HEK293 (cell line): ENCODE data around the gene HOTAIR.

Source experiments
- ELK4 ChIP-seq: IDR thresholded peaks from 2 replicates; pipeline ENCODE4 v1.6.1; 2011; ENCODE audit warnings: mild to moderate bottlenecking, low read depth, low read length, borderline replicate concordance
- FEZF1 ChIP-seq: fragments of 450-650 bp; formaldehyde crosslinking; IDR thresholded peaks from 2 replicates; pipeline ENCODE4 v1.5.1; 2016; ENCODE audit warnings: missing biosample characterization, missing genetic modification characterization
- GFI1B ChIP-seq: fragments of 450-650 bp; formaldehyde crosslinking; IDR thresholded peaks from 2 replicates; pipeline ENCODE4 v1.5.1; 2016; ENCODE audit warnings: missing biosample characterization, missing genetic modification characterization
- GLIS1 ChIP-seq: fragments of 450-650 bp; formaldehyde crosslinking; IDR thresholded peaks from 2 replicates; pipeline ENCODE4 v1.5.1; 2016; ENCODE audit warnings: missing biosample characterization, missing genetic modification characterization
- HOXA7 ChIP-seq: sonication (generic); formaldehyde crosslinking; IDR thresholded peaks from 2 replicates; pipeline ENCODE4 v1.8.1; 2022; ENCODE audit warnings: missing genetic modification reagents, borderline replicate concordance
- KLF16 ChIP-seq: fragments of 450-650 bp; formaldehyde crosslinking; IDR thresholded peaks from 2 replicates; pipeline ENCODE4 v1.5.1; 2017; ENCODE audit warnings: missing biosample characterization, missing genetic modification characterization
- KLF9 ChIP-seq: fragments of 450-650 bp; formaldehyde crosslinking; IDR thresholded peaks from 2 replicates; pipeline ENCODE4 v1.5.1; 2016; ENCODE audit warnings: missing biosample characterization, missing genetic modification characterization, low read depth
- OSR2 ChIP-seq: fragments of 450-650 bp; formaldehyde crosslinking; IDR thresholded peaks from 2 replicates; pipeline ENCODE4 v1.5.1; 2016; ENCODE audit warnings: missing biosample characterization, missing genetic modification characterization
- PRDM2 ChIP-seq: fragments of 450-650 bp; formaldehyde crosslinking; IDR thresholded peaks from 2 replicates; pipeline ENCODE4 v1.5.1; 2016; ENCODE audit warnings: missing biosample characterization, missing genetic modification characterization, borderline replicate concordance
- ZBTB10 ChIP-seq: fragments of 450-650 bp; formaldehyde crosslinking; IDR thresholded peaks from 2 replicates; pipeline ENCODE4 v1.5.1; 2016; ENCODE audit warnings: missing biosample characterization, missing genetic modification characterization
- ZIC2 ChIP-seq: fragments of 450-650 bp; formaldehyde crosslinking; IDR thresholded peaks from 2 replicates; pipeline ENCODE4 v1.5.1; 2016; ENCODE audit warnings: missing biosample characterization, missing genetic modification characterization
- ZNF138 ChIP-seq: fragments of 450-650 bp; formaldehyde crosslinking; IDR thresholded peaks from 2 replicates; pipeline ENCODE4 v1.5.1; 2016; ENCODE audit warnings: missing biosample characterization, missing genetic modification characterization, borderline replicate concordance
- ZNF146 ChIP-seq: fragments of 450-650 bp; formaldehyde crosslinking; IDR thresholded peaks from 2 replicates; pipeline ENCODE4 v1.5.1; 2016; ENCODE audit warnings: missing biosample characterization, missing genetic modification characterization
- ZNF19 ChIP-seq: fragments of 450-650 bp; formaldehyde crosslinking; IDR thresholded peaks from 2 replicates; pipeline ENCODE4; 2016; ENCODE audit warnings: missing biosample characterization, missing genetic modification characterization, low read depth
- ZNF2 ChIP-seq: fragments of 450-650 bp; formaldehyde crosslinking; IDR thresholded peaks from 2 replicates; pipeline ENCODE4 v1.5.1; 2016; ENCODE audit warnings: missing biosample characterization, missing genetic modification characterization
- ZNF292 ChIP-seq: fragments of 450-650 bp; formaldehyde crosslinking; IDR thresholded peaks from 2 replicates; pipeline ENCODE4 v1.5.1; 2016; ENCODE audit warnings: low read depth, missing biosample characterization, missing genetic modification characterization, borderline replicate concordance
- ZNF341 ChIP-seq: fragments of 450-650 bp; formaldehyde crosslinking; IDR thresholded peaks from 2 replicates; pipeline ENCODE4; 2016; ENCODE audit warnings: low read depth, missing biosample characterization, missing genetic modification characterization
- ZNF37A ChIP-seq: fragments of 450-650 bp; IDR thresholded peaks from 2 replicates; pipeline ENCODE4 v1.5.1; 2018; ENCODE audit warnings: missing biosample characterization, missing genetic modification characterization
- ZNF48 ChIP-seq: fragments of 450-650 bp; formaldehyde crosslinking; IDR thresholded peaks from 2 replicates; pipeline ENCODE4 v1.5.1; 2016; ENCODE audit warnings: missing biosample characterization, missing genetic modification characterization
- ZNF529 ChIP-seq: fragments of 450-650 bp; formaldehyde crosslinking; IDR thresholded peaks from 2 replicates; pipeline ENCODE4 v1.5.1; 2017; ENCODE audit warnings: missing genetic modification characterization, missing biosample characterization; ENCODE audit not compliant: insufficient replicate concordance
- ZNF580 ChIP-seq: fragments of 450-650 bp; formaldehyde crosslinking; IDR thresholded peaks from 2 replicates; pipeline ENCODE4 v1.5.1; 2016; ENCODE audit warnings: missing biosample characterization, missing genetic modification characterization
- ZNF610 ChIP-seq: fragments of 450-650 bp; formaldehyde crosslinking; IDR thresholded peaks from 2 replicates; pipeline ENCODE4 v1.5.1; 2016; ENCODE audit warnings: missing biosample characterization, missing genetic modification characterization, borderline replicate concordance
- ZNF621 ChIP-seq: fragments of 450-650 bp; formaldehyde crosslinking; IDR thresholded peaks from 2 replicates; pipeline ENCODE4 v1.5.1; 2017; ENCODE audit warnings: missing biosample characterization, missing genetic modification characterization
- ZNF654 ChIP-seq: fragments of 450-650 bp; formaldehyde crosslinking; IDR thresholded peaks from 2 replicates; pipeline ENCODE4 v1.5.1; 2016; ENCODE audit warnings: low read depth, missing biosample characterization, missing genetic modification characterization
- ZNF664 ChIP-seq: fragments of 450-650 bp; formaldehyde crosslinking; IDR thresholded peaks from 2 replicates; pipeline ENCODE4 v1.5.1; 2016; ENCODE audit warnings: missing biosample characterization, missing genetic modification characterization
- ZNF704 ChIP-seq: fragments of 450-650 bp; formaldehyde crosslinking; IDR thresholded peaks from 2 replicates; pipeline ENCODE4 v1.5.1; 2016; ENCODE audit warnings: missing biosample characterization, missing genetic modification characterization
- ZNF843 ChIP-seq: fragments of 450-650 bp; formaldehyde crosslinking; IDR thresholded peaks from 2 replicates; pipeline ENCODE4 v1.5.1; 2016; ENCODE audit warnings: missing biosample characterization, missing genetic modification characterization
- ZSCAN30 ChIP-seq: fragments of 450-650 bp; IDR thresholded peaks from 2 replicates; pipeline ENCODE4 v1.5.1; 2018; ENCODE audit warnings: missing biosample characterization, mild to moderate bottlenecking, missing genetic modification characterization, moderate library complexity
- ZXDB ChIP-seq: fragments of 450-650 bp; formaldehyde crosslinking; IDR thresholded peaks from 2 replicates; pipeline ENCODE4 v1.5.1; 2016; ENCODE audit warnings: missing biosample characterization, missing genetic modification characterization

Gene HOTAIR

GRCh38 chr12:54015018-54015931 lies 40.5 kb upstream of the HOTAIR start (continued):
- TF ChIP-seq HOXA7 (no peak), ZNF138 (tag by site-specific recombination) (no peak), KLF9 (tag by site-specific recombination) (no peak), GLIS1 (tag by site-specific recombination) (no peak), ZNF843 (0 out of 2 replicates have a peak, but pooled peaks have one; percentile 19), ZNF664 (tag by site-specific recombination) (no peak), ZNF2 (tag by site-specific recombination) (0 out of 2 replicates have a peak, but pooled peaks have one; percentile 15), FEZF1 (tag by site-specific recombination) (peak; percentile 31; the same call in 1 of the 2 replicates), OSR2 (tag by site-specific recombination) (0 out of 2 replicates have a peak, but pooled peaks have one; percentile 12), ZNF610 (tag by site-specific recombination) (no peak), ELK4 (no peak), KLF16 (tag by site-specific recombination) (0 out of 2 replicates have a peak, but pooled peaks have one; percentile 31), ZNF48 (tag by site-specific recombination) (no peak), ZNF341 (tag by site-specific recombination) (no peak), ZNF529 (tag by site-specific recombination) (no peak), ZNF621 (tag by site-specific recombination) (no peak), ZIC2 (tag by site-specific recombination) (peak; percentile 60), PRDM2 (tag by site-specific recombination) (no peak), ZNF37A (no peak), ZNF19 (tag by site-specific recombination) (no peak), ZNF704 (tag by site-specific recombination) (no peak), GFI1B (no peak), ZNF654 (tag by site-specific recombination) (no peak), ZNF292 (tag by site-specific recombination) (no peak), ZSCAN30 (tag by site-specific recombination) (0 out of 2 replicates have a peak, but pooled peaks have one; percentile 18), ZBTB10 (tag by site-specific recombination) (no peak), ZXDB (tag by site-specific recombination) (no peak), ZNF146 (no peak), ZNF580 (tag by site-specific recombination) (no peak)
